ENCODE results near the gene C13orf46.

DNA sequence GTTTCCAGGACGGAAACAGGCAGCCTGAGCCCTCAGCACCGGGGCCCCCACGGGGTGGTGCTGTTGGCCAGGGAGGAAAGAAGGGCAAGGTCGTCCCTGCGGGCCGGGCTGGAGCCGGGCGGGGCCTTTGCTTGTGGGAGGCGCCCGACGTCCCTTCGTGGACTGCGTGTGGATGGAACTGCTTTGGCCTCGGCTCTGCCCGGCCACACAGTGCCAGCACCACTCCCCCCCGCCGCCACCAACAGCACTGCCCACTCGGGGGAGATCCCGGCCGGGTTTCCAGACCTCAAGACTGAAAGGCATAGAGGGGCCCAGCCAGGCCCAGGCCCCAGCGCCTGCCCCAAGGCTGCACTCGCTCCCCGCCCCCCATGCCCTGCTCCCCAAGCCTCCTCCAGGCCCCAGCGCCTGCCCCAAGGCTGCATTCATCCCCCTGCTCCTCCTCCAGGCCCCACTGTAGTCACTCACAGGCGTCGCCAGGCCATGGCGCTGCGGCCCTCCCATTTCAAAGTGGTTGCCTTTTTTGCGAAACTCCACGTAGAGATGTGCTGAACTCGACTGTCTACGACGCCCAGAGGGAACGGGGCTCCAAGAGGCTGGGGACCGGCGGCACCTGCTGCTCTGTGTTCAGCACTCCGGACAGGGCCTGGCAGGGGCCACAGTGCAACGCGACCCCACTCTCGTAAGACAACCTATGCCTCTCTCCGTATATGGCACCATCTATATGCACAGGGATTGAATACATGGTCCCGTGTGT is 22.5 kb downstream of the C13orf46 start:
- no peak for TF ChIP-seq SPI1 (IDR thresholded peaks at IDR 0.05; ENCODE audit: low read depth, low read length)
- TF ChIP-seq PAX5 (IDR thresholded peaks at IDR 0.05; ENCODE audit: insufficient read depth, low read length, severe bottlenecking): no peak

Data from GM12891 (cell line).